H54 (cell line): ENCODE measurements around the gene HLF.

Source experiments
- DNase-seq: peaks from one replicate; pipeline ENCODE4 v3.0.0; 2011; ENCODE audit warnings: low spot score, mixed read lengths; ENCODE audit not compliant: insufficient read length
- FAIRE-seq: peaks from 3 replicates; lab custom pipeline; 2011; peaks lifted over from hg19 to GRCh38; lab: Jason Lieb, UNC
- POLR2A ChIP-seq: IDR thresholded peaks from 2 replicates; pipeline ENCODE4 v1.6.1; 2011; ENCODE audit warnings: low read depth, mild to moderate bottlenecking, low read length

Gene HLF

DNA sequence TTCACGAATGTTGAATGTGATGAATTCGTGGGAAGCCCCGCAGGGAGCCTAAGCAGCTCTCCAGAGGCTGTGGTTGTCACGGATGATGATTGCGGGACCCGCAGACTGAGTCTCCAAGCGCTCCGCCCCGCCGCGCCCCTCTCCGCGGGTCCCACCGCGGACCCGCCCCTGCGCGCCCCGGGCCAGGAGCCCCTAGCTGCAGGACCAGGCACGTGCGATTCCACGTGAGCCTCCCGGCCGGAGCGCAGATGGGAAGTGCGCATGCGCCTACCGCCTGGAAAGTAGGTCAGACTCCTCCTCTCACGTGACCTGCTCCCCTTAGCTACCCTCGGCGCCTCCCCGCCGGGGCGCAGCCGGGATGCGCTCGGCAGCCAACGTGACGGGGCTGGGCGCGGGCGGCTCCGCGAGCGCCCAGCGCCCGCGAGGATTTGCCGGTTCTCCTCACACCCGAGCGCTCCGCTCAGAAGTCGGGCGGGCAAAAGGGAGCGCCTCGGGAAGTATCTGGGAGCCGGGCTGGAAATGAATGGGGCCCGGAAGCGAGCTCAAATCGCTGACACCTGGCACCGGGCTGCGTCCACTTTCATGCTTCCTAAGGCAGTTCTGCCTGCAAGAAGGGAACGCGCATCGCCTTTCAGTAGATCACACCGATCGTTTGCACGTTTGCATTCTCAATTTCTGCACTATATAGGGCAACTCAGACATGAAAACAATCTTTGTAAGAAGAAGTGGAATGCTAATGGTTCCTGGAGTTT lies 26.4 kb upstream of the HLF start:
- DNase-seq (peak; percentile 99), FAIRE-seq (peak; percentile 94)
- peak; percentile 56 for TF ChIP-seq POLR2A

DNA sequence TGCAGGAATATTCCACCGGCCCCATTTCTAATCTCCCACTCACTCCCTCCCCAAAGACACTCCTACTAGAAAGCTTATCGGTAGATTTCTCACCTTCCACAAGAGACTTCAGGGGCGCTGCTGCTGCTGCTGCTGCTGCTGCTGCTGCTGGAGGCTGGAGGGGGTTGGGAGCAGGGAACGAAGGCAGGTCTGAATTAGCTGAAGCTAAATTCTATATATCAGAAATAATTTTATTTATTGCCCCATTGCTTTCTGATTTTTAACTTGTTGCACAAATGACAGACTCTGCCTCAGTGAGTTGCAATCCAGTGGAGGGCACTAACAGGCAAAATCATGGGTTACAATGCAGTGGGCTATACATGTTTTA lies 25.8 kb upstream of the HLF start:
- no peak for TF ChIP-seq POLR2A
- no peak for FAIRE-seq
- no peak for DNase-seq

DNA sequence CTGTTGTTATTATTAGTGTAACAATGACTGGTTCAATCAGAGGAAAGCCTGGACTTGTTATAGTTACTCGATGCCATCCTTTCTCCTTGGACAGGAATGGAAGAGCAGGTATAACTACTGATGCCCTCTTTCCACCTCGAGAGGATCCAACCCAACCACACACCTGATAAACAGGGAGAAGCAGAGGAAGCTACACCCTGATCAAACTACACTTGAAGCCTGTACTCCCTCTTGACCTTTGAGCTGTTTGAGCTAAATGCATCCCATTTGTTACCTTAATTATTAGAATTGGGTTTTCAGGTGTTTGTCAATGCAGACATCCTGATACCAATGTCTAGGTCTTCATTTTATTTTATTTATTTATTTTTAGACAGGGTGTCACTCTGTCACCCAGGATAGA lies 23.7 kb upstream of the HLF start:
- no peak for DNase-seq
- TF ChIP-seq POLR2A, result no peak
- no peak for FAIRE-seq

DNA sequence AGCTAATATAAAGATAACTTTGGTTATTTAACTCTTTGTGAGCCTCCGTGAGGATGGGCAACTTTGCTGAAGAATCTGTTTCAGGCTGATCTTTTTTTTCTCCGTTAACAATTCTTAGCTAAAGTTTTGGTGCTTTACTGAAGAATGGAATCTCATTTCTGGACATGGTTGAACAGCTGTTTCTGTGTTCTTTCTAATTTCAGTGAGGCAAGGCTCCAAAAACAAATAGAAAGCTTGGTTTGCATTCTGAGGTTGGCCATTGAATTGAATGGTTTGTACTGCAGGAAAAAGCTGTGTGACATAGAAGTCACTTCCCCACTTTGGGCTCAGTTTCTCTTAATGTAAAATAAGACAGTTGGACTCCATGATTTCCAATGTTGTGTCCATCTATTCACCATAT lies 22.3 kb upstream of the HLF start:
- DNase-seq (no peak), FAIRE-seq (no peak)
- TF ChIP-seq POLR2A, result no peak

DNA sequence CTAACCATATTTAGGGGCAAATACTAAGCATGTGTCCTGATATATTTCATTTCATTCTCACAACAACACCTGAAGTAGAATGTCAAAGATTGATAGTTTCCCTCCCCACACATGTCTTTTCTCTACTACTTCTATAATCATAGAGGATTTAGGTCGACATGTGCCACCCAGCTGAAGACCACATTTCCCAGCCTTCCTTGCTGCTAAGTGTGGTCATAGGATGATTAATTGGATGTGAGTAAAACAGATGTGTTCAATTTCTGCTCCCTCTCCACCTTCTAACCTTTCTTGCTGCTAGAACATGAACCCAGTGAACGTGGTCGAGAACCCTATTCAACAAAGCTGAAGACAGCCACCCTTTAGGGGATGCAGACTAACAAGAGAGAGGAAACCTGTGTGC lies 18.8 kb upstream of the HLF start:
- FAIRE-seq (no peak), DNase-seq (no peak)
- no peak for TF ChIP-seq POLR2A

DNA sequence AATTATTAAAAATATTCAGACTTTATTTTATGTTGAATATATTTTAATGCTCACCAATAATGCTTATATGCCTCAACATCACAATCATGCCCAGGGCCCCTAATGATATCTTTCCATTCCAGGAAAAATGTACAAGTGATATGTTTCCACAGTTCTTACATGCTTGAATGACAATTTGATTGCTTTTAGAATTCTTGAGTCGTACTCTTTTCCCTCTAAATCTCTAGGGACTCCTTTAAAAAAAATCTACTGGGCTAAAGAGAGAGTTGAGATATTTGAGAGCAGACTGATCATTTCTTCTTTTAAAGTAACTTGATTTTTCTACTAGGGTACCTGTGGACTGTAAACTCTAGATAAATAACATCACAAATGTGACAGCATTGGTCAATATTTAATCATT lies 18.2 kb upstream of the HLF start:
- DNase-seq (no peak), FAIRE-seq (no peak)
- TF ChIP-seq POLR2A, result no peak

DNA sequence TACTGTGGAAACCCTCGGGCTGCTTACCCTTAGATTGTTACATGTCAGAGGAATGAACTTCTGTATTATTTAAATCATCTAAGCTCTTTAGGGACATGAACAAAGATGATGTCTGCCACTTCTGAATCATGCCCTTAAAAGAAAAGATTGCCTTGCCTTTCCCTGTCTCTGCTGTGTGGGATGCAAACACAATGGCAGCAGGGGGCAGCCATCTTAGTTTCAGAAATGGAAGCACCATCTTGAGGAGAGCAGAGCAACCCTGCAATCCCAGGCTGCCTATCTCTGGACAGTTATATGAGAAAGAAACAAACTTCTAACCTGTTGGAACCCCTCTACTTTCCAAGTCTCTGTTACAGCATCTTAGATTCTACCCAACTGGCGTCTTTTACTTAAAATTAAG lies 16.7 kb upstream of the HLF start:
- DNase-seq (no peak), FAIRE-seq (no peak)
- no peak for TF ChIP-seq POLR2A

DNA sequence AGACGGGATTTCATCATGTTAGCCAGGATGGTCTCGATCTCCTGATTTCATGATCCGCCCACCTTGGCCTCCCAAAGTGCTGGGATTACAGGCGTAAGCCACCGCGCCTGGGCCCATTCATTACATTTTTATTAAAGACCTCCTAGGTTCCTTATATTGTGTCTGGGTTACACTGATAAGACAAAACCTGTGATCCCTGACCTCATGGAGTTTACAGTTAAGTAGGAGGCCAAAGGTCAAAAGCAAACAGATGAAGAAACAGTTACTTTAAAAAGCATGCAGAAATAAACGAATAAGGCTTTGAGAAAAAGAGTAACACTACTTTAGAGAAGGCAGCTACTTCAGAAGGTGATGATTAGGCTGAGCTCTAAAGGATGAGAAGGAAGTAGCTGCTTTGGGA lies 14.9 kb upstream of the HLF start:
- DNase-seq (no peak), FAIRE-seq (no peak)
- TF ChIP-seq POLR2A, result no peak

DNA sequence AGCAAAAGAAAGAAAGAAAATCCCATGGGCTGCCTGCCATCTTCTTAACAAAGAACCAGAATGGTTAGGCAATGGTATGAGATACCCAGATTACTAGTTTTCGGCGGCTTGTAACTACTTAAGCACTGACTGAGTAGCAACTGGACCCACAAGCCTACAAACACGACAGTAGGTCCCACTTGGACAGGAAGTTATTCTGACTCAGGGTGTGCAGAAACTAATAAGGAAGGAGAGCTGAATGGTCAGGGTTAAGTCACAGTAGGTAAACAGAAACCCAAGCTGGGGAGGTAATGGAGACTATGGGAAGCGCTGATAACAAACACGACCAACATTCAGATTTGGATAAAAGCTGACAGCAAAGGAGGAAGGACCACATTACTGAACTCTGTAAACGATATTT lies 10.4 kb upstream of the HLF start:
- no peak for TF ChIP-seq POLR2A
- DNase-seq (no peak), FAIRE-seq (no peak)

DNA sequence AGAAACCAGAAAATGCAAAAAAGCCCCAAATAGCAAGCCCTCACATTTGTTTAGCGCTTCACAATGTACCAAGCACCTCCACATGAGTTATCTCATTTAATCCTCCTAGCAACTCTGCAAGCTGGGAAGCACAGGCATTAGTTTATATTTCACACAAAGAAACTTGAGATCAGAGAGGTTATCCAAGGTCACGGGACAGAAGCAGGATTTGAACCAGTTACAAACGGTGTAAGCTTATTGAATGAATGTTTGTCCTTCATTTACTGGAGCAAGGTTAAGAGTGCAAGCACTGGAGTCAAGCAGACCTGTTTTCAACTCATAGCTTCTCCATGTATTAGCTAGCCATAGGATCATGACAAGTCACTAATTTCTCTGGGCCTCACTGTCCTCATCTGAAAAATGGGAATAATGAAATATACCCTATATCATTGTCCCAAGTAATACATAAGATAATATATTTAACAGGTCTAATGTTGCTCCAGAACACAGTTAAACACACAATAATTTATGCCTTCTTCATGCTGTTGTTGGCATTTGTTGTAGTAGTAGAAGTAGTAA lies 6.1 kb upstream of the HLF start:
- FAIRE-seq (no peak), DNase-seq (no peak)
- TF ChIP-seq POLR2A, result no peak

DNA sequence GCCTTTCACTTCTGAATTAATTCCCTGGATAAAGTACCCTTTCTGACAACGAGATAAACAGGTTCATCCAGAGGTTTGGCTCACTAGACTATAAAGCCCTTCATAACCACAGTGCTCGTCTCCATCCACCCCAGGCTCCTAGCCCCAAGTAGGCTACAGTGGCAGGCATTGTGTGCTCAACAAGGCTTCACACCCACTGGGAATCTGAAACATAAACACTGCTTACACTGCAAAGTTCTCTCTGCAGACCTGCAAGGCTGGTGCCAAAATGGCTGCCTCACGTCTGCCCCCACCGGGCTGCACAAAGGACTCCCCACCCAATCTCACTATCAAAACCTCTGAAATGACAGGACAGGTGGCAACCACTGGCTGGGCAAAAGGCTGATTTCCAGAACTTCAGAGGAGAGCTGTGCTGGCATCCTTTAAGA lies 5.1 kb upstream of the HLF start:
- FAIRE-seq (no peak), DNase-seq (no peak)
- no peak for TF ChIP-seq POLR2A

DNA sequence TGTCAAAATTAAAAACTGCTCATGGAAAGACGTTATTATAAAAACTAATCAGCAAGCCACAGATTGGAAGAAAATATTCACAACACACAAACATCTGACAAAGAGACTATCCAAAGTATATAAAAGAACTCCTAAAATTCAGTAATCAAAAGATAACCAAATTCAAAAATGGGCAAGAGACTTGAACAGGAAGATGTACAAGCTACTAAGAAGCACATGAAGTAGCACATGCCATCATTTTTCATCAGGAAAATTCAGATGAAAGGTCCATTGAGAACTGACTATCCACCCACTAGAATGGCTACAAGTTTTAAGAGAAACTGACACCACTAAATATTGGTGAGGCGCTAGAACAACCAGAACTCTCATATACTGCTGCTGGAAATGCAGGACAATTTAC lies 3.4 kb upstream of the HLF start:
- FAIRE-seq (no peak), DNase-seq (no peak)
- no peak for TF ChIP-seq POLR2A

DNA sequence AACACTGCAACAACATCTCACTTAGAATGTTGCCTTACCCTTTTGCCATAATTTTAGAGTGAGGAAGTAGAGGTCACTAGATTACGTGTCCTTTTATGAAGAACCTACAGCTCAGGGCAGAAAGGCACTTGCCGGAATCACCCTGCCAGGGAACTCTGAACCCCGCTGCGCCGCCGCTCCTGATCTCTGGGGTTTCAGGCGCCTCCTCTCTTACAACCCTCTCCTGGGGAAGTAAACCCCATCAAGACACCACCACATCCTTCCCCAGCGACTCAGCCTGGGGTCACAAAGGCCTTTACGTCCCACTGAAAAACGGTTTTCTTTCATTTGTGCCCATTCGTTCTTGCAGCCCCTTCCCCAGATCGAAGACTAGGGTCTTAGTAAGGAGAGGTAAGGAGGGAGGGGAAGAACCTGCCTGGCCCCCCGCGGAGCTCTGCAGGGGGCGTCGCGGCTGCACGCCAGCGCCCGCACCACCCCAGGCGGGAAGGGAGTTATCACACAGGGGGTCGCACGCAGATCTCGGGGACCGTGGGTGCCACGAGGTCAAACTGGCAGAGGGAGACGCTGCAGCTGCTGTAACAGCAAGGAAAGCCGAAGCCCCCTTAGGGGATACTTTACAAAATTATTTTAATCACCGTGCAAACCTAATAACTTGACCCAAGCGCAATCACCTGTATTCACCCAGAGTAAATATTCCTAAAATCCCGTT lies 1.0 kb upstream of the HLF start:
- FAIRE-seq (no peak), DNase-seq (no peak)
- no peak for TF ChIP-seq POLR2A

DNA sequence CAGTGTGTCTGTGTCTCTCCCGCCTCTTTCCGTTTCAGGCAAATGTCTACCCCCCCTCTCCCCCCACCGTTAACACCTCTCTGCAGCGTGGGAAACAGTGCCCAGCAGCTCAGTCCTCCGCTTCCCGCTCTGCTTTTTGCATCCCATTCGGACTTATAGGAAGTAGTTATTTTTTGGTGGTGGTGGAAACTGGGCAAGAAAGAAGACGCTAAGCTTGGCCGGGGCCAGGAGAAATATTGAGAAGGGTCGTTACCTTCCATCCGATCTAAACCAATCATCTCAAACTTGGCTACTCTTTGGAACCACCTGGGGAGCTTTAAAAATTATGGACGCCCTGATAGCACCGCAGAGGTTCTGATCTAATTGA lies 499 bp upstream of the HLF start:
- no peak for TF ChIP-seq POLR2A
- DNase-seq (no peak), FAIRE-seq (no peak)
